ENCODE results near the gene AMFR. TPM values are rescaled to one million over a fixed set of nuclear protein-coding genes. Genes with fewer than 3 reads are reported as not detected.

The AMFR gene
- total RNA-seq, 1 donor from 2014 or later: 65.2 TPM

- Histone ChIP-seq H3K9me3 (replicated peaks) (no peaks in the 10 kb centered on the region), H3K27ac (replicated peaks) (no peak overlapping the region), H3K36me3 (no peaks in the 10 kb centered on the region), H3K27me3 (ENCODE audit: low read depth) (no peaks in the 10 kb centered on the region), H3K4me3 (no peak overlapping the region), H3K4me1 (peaks cover 18% of the 10 kb centered on the region)
- no peak for DNase-seq
- intact Hi-C loops (cut with micrococcal nuclease): no loop called here
- no peak for TF ChIP-seq CTCF (IDR thresholded peaks at IDR 0.05; ENCODE audit: borderline replicate concordance)
Measured at GRCh38 chr16:56353054-56353921, 72.1 kb downstream of the AMFR start.

- H3K9me3 ChIP-seq (replicated peaks): no peaks in the 10 kb centered on the region
- H3K4me1 ChIP-seq: peaks cover 17% of the 10 kb centered on the region
- intact Hi-C loops (cut with micrococcal nuclease): no loop called here
- H3K4me3 ChIP-seq: no peak overlapping the region
- DNase-seq: no peak
- no peak for TF ChIP-seq CTCF (IDR thresholded peaks at IDR 0.05; ENCODE audit: borderline replicate concordance)
- no peaks in the 10 kb centered on the region for H3K27me3 ChIP-seq (ENCODE audit: low read depth)
- H3K27ac ChIP-seq (replicated peaks): no peak overlapping the region
- no peaks in the 10 kb centered on the region for H3K36me3 ChIP-seq
Measured at GRCh38 chr16:56352351-56353053, 72.8 kb downstream of the AMFR start.

GRCh38 chr16:56351481-56351880 is 73.9 kb downstream of the AMFR start:
- no peaks in the 10 kb centered on the region for H3K27me3 ChIP-seq (ENCODE audit: low read depth)
- H3K9me3 ChIP-seq (replicated peaks): no peaks in the 10 kb centered on the region
- intact Hi-C loops (cut with micrococcal nuclease): no loop called here
- H3K4me1 ChIP-seq: peaks cover 8% of the 10 kb centered on the region
- TF ChIP-seq CTCF (IDR thresholded peaks at IDR 0.05; ENCODE audit: borderline replicate concordance): no peak
- no peak overlapping the region for H3K4me3 ChIP-seq
- no peak for DNase-seq
- H3K36me3 ChIP-seq: no peaks in the 10 kb centered on the region
- no peak overlapping the region for H3K27ac ChIP-seq (replicated peaks)

- intact Hi-C loops (cut with micrococcal nuclease): no loop called here
- no peaks in the 10 kb centered on the region for H3K36me3 ChIP-seq
- DNase-seq: no peak
Measured at GRCh38 chr16:56350491-56351405, 74.6 kb downstream of the AMFR start.

More at GRCh38 chr16:56350491-56351405, 74.6 kb downstream of the AMFR start:
- no peak for TF ChIP-seq CTCF (IDR thresholded peaks at IDR 0.05; ENCODE audit: borderline replicate concordance)
- no peaks in the 10 kb centered on the region for H3K27me3 ChIP-seq (ENCODE audit: low read depth)
- peaks cover 1% of the 10 kb centered on the region for H3K4me1 ChIP-seq
- no peak overlapping the region for H3K4me3 ChIP-seq
- no peak overlapping the region for H3K27ac ChIP-seq (replicated peaks)
- no peaks in the 10 kb centered on the region for H3K9me3 ChIP-seq (replicated peaks)
